Mammary epithelial cell (primary cell): Measurements from ENCODE around the gene C22orf15.

ENCODE experiments used
- CTCF ChIP-seq, 2 donors: IDR thresholded peaks in 1 of 2; conservative IDR thresholded peaks in 1 of 2; 2 replicates each; pipeline ENCODE4 v1.5.1; 2011 to 2012; ENCODE audit warnings: inconsistent platforms in 2 of 2, low read length in 2 of 2, mild to moderate bottlenecking in 2 of 2, control low read depth in 1 of 2, low read depth in 1 of 2; ENCODE audit not compliant: insufficient read depth in 1 of 2; ENCODE audit errors: extremely low read depth in 1 of 2
- EZH2 ChIP-seq: IDR thresholded peaks from 2 replicates; pipeline ENCODE4 v1.6.1; 2012; ENCODE audit warnings: low read length, inconsistent platforms, borderline replicate concordance

DNA sequence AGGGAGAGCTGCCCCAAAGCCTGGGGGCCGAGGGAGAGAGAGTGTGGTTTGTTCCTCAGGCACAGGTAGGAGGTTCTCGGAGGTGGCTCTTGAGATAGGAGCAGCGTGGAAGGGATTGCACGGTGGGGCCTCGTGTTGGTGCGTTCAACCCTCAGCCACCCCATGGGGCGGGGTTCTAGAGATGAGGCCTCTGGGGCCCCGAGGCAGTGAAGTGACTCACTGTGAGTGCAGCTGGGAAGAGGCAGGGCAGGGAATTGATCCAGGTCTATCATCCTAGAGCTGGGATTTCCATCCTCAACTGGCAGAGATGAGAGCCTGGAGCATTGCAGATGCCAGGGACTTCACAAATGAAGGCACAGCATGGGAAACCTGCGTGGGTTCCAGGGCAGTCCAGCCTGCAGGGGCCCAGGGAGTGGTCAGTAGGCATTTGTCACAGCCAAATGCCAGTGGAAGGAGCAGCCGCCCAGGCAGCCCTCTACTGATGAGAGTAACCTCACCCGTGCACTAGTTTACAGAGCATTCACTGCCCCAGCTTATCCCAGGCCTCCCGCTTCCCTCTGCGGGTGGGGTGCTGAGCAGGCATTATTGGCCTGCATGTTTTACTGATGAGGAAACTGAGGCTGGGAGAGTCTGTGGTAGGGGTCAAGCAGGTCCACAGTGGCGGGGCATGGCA lies 18.9 kb downstream of the C22orf15 start:
- TF ChIP-seq CTCF (conservative IDR thresholded peaks at IDR 0.05 in 1 of 2, IDR thresholded peaks at IDR 0.05 in 1 of 2; ENCODE audit: extremely low read depth in 1 of 2, insufficient read depth in 1 of 2, low read depth in 1 of 2, low read length in 2 of 2), result no peak
- TF ChIP-seq EZH2, result no peak
